ENCODE results near the gene LLCFC1. TPM values are rescaled to one million over a fixed set of nuclear protein-coding genes. Genes with fewer than 3 reads are reported as not detected.

Gene LLCFC1
- total RNA-seq, 1 experiment from 2014 or later, result not detected

DNA sequence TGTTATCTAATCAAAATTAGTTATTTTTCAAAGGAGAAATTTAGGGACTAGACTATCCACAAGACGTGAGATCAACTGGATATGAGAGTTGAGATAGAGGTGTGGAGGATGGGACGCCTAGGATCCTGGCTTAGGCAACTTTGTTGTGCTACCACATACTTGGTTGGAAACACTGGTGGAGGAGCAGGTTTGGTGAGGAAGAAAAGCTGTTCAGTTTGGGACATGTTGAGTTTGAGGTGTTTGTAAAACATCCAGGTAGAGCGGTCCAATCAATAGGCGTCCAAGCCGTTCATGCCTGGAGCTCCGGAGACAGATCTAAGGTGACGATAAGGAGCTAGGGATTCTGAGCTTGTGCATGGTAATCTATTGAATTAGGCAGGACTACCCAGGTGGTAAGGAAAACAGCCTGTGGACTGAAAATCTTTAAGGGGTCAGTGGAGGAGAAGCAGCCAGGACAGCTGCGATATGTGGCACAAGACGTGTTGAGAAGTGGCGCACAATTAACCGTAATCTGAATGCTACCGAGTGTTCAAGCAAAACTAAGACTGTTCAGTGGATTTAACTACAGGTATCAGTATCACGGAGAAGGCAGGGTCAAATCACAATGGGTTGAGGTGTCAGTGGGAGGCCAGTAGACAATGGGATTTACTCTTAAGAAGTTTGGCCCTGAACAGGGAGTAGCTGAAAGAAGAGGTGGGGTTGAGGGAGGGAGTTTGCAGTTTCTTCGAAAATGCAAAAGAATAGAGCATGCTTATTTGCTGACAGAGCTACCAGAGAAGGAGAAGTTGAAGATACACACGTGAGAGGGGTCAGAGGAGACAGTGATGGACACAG, 37.6 kb upstream of the LLCFC1 start:
- no TSS peak for BruUV-seq (replicated peaks)
- no peak for DNase-seq (ENCODE audit: low spot score)
- TF ChIP-seq, protein P1, sequence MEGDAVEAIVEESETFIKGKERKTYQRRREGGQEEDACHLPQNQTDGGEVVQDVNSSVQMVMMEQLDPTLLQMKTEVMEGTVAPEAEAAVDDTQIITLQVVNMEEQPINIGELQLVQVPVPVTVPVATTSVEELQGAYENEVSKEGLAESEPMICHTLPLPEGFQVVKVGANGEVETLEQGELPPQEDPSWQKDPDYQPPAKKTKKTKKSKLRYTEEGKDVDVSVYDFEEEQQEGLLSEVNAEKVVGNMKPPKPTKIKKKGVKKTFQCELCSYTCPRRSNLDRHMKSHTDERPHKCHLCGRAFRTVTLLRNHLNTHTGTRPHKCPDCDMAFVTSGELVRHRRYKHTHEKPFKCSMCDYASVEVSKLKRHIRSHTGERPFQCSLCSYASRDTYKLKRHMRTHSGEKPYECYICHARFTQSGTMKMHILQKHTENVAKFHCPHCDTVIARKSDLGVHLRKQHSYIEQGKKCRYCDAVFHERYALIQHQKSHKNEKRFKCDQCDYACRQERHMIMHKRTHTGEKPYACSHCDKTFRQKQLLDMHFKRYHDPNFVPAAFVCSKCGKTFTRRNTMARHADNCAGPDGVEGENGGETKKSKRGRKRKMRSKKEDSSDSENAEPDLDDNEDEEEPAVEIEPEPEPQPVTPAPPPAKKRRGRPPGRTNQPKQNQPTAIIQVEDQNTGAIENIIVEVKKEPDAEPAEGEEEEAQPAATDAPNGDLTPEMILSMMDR (conservative IDR thresholded peaks at IDR 0.05; ENCODE audit: low read depth, low read length), result no peak
- no peak for TF ChIP-seq EZH2 (IDR thresholded peaks at IDR 0.05; ENCODE audit: borderline replicate concordance, low read depth, low read length, poor library complexity, severe bottlenecking)
- Histone ChIP-seq H3K27me3 (replicated peaks; ENCODE audit: insufficient read depth, low read depth, low read length, poor library complexity) (no peaks in the 10 kb centered on the region), H3K36me3 (ENCODE audit: insufficient read depth, low read length, poor library complexity, severe bottlenecking) (no peaks in the 10 kb centered on the region), H3K4me3 (ENCODE audit: low read depth, low read length, poor library complexity, severe bottlenecking) (no peak overlapping the region), H3K27ac (ENCODE audit: low read depth, low read length, poor library complexity, severe bottlenecking) (no peak overlapping the region), H3K4me1 (ENCODE audit: insufficient read depth, low read length, poor library complexity, severe bottlenecking) (no peaks in the 10 kb centered on the region), H3K9me3 (ENCODE audit: low read depth, low read length, poor library complexity, severe bottlenecking) (peaks cover 7% of the 10 kb centered on the region)
- POLR2A ChIA-PET (ENCODE audit: low non-redundant PET), result no interaction called here
- CTCF ChIA-PET, result no interaction called here
- intact Hi-C loops (cut with micrococcal nuclease; ENCODE audit: unreplicated experiment), result no loop called here

DNA sequence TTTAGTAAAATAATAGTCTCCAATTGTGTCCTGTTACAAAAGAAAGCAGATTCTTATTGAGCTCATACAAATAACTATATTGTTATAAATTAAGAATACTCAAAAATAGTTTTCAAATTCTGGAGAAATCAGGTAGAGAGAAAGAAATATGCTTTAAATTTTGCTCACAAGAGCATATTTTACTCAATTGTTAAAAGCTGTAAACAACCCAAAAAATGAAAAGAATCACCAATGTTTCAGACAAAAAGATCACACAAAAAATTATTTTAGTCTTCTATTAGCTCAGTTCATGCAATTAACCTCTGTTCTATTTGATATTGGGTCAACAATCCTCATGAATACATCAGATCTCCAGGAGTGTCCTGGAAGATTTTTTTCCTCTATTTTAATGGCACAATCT, 35.2 kb upstream of the LLCFC1 start:
- Histone ChIP-seq H3K36me3 (ENCODE audit: insufficient read depth, low read length, poor library complexity, severe bottlenecking) (no peaks in the 10 kb centered on the region), H3K27ac (ENCODE audit: low read depth, low read length, poor library complexity, severe bottlenecking) (no peak overlapping the region), H3K4me3 (ENCODE audit: low read depth, low read length, poor library complexity, severe bottlenecking) (no peak overlapping the region), H3K4me1 (ENCODE audit: insufficient read depth, low read length, poor library complexity, severe bottlenecking) (no peaks in the 10 kb centered on the region), H3K9me3 (ENCODE audit: low read depth, low read length, poor library complexity, severe bottlenecking) (peaks cover 7% of the 10 kb centered on the region), H3K27me3 (replicated peaks; ENCODE audit: insufficient read depth, low read depth, low read length, poor library complexity) (no peaks in the 10 kb centered on the region)
- DNase-seq (ENCODE audit: low spot score), result no peak
- ChIA-PET POLR2A (ENCODE audit: low non-redundant PET) (no interaction called here), CTCF (no interaction called here)
- BruUV-seq (replicated peaks), result no TSS peak
- TF ChIP-seq, protein P1 (conservative IDR thresholded peaks at IDR 0.05; ENCODE audit: low read depth, low read length), result no peak
- TF ChIP-seq EZH2 (IDR thresholded peaks at IDR 0.05; ENCODE audit: borderline replicate concordance, low read depth, low read length, poor library complexity, severe bottlenecking), result no peak
- intact Hi-C loops (cut with micrococcal nuclease; ENCODE audit: unreplicated experiment), result no loop called here

DNA sequence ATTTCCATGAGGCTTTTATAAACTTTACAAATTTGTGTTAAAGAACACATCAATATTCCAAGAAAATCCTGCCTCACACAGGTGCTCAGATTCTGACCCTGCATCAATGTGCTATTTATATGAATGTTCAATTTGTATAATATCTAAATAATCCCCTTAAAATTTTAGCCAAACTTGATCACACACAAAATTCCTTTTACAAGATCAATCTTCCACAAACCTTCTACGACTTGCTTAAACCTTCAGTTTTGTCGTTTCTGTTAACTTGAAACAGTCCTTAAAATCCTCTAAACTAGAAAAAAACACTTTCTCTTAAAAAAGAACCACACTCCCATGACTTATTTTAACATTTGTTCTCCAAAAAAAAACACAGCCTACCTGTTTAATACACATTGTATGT, 33.5 kb upstream of the LLCFC1 start:
- Histone ChIP-seq H3K27ac (ENCODE audit: low read depth, low read length, poor library complexity, severe bottlenecking) (no peak overlapping the region), H3K27me3 (replicated peaks; ENCODE audit: insufficient read depth, low read depth, low read length, poor library complexity) (peaks cover 4% of the 10 kb centered on the region), H3K4me1 (ENCODE audit: insufficient read depth, low read length, poor library complexity, severe bottlenecking) (no peaks in the 10 kb centered on the region), H3K4me3 (ENCODE audit: low read depth, low read length, poor library complexity, severe bottlenecking) (no peak overlapping the region), H3K9me3 (ENCODE audit: low read depth, low read length, poor library complexity, severe bottlenecking) (peaks cover 7% of the 10 kb centered on the region), H3K36me3 (ENCODE audit: insufficient read depth, low read length, poor library complexity, severe bottlenecking) (no peaks in the 10 kb centered on the region)
- intact Hi-C loops (cut with micrococcal nuclease; ENCODE audit: unreplicated experiment), result no loop called here
- CTCF ChIA-PET, result no interaction called here
- POLR2A ChIA-PET (ENCODE audit: low non-redundant PET), result no interaction called here
- no peak for TF ChIP-seq EZH2 (IDR thresholded peaks at IDR 0.05; ENCODE audit: borderline replicate concordance, low read depth, low read length, poor library complexity, severe bottlenecking)
- TF ChIP-seq, protein P1 (conservative IDR thresholded peaks at IDR 0.05; ENCODE audit: low read depth, low read length), result no peak
- no TSS peak for BruUV-seq (replicated peaks)
- DNase-seq (ENCODE audit: low spot score), result no peak
